ENCODE data around the gene PIK3CG.

Gene PIK3CG

GRCh38 chr7:106896231-106896630 lies 31.1 kb downstream of the PIK3CG start:
- TF ChIP-seq USF1 (IDR thresholded peaks at IDR 0.05), result no peak
- no peak for TF ChIP-seq FOXM1 (IDR thresholded peaks at IDR 0.05; ENCODE audit: borderline replicate concordance, low read depth)
- no peak for TF ChIP-seq CEBPB (IDR thresholded peaks at IDR 0.05)
- no peak for TF ChIP-seq TAF1 (IDR thresholded peaks at IDR 0.05; ENCODE audit: low read depth)
- TF ChIP-seq CREB1 (IDR thresholded peaks at IDR 0.05; ENCODE audit: low read depth), result no peak
- TF ChIP-seq TCF12 (IDR thresholded peaks at IDR 0.05; ENCODE audit: low read depth), result no peak
- no peak for TF ChIP-seq EP300 (IDR thresholded peaks at IDR 0.05; ENCODE audit: borderline replicate concordance)
- no peak for TF ChIP-seq RAD21 (IDR thresholded peaks at IDR 0.05; ENCODE audit: low read depth)
- TF ChIP-seq TEAD4 (IDR thresholded peaks at IDR 0.05), result no peak

- TF ChIP-seq REST (IDR thresholded peaks at IDR 0.05; ENCODE audit: low read depth) (no peak), USF1 (IDR thresholded peaks at IDR 0.05) (no peak), CREB1 (IDR thresholded peaks at IDR 0.05; ENCODE audit: low read depth) (no peak)
Observed at GRCh38 chr7:106901828-106902441, 36.9 kb downstream of the PIK3CG start.

GRCh38 chr7:106905734-106906133 lies 40.7 kb downstream of the PIK3CG start:
- TF ChIP-seq ZBTB7A (IDR thresholded peaks at IDR 0.05; ENCODE audit: low read depth) (no peak), YY1 (IDR thresholded peaks at IDR 0.05; ENCODE audit: low read depth) (no peak), TCF12 (IDR thresholded peaks at IDR 0.05; ENCODE audit: low read depth) (no peak), FOXM1 (IDR thresholded peaks at IDR 0.05; ENCODE audit: borderline replicate concordance, low read depth) (no peak), MAX (IDR thresholded peaks at IDR 0.05) (no peak), REST (IDR thresholded peaks at IDR 0.05; ENCODE audit: low read depth) (no peak), EGR1 (IDR thresholded peaks at IDR 0.05) (no peak), TAF1 (IDR thresholded peaks at IDR 0.05; ENCODE audit: low read depth) (no peak), RAD21 (IDR thresholded peaks at IDR 0.05; ENCODE audit: low read depth) (no peak), TEAD4 (IDR thresholded peaks at IDR 0.05) (no peak)

- TF ChIP-seq CEBPB (IDR thresholded peaks at IDR 0.05), result no peak
- TF ChIP-seq MAX (IDR thresholded peaks at IDR 0.05), result no peak
- no peak for TF ChIP-seq EGR1 (IDR thresholded peaks at IDR 0.05)
- TF ChIP-seq NFIC (IDR thresholded peaks at IDR 0.05), result no peak
- TF ChIP-seq RAD21 (IDR thresholded peaks at IDR 0.05; ENCODE audit: low read depth), result no peak
- TF ChIP-seq ZBTB7A (IDR thresholded peaks at IDR 0.05; ENCODE audit: low read depth), result no peak
- TF ChIP-seq CREB1 (IDR thresholded peaks at IDR 0.05; ENCODE audit: low read depth), result no peak
- no peak for TF ChIP-seq FOXM1 (IDR thresholded peaks at IDR 0.05; ENCODE audit: borderline replicate concordance, low read depth)
- TF ChIP-seq TAF1 (IDR thresholded peaks at IDR 0.05; ENCODE audit: low read depth), result no peak
- no peak for TF ChIP-seq USF1 (IDR thresholded peaks at IDR 0.05)
- TF ChIP-seq YY1 (IDR thresholded peaks at IDR 0.05; ENCODE audit: low read depth), result no peak
- no peak for TF ChIP-seq EP300 (IDR thresholded peaks at IDR 0.05; ENCODE audit: borderline replicate concordance)
- no peak for TF ChIP-seq TCF12 (IDR thresholded peaks at IDR 0.05; ENCODE audit: low read depth)
- TF ChIP-seq TEAD4 (IDR thresholded peaks at IDR 0.05), result no peak
- TF ChIP-seq REST (IDR thresholded peaks at IDR 0.05; ENCODE audit: low read depth), result no peak
Observed at GRCh38 chr7:106911959-106912358, 46.9 kb downstream of the PIK3CG start.

Data from Ishikawa (cell line).